OCI-M2 (cell line): Measurements from ENCODE around the gene KBTBD2.
"Not testable (repeated sequence)": the region's sequence is repeated elsewhere in the genome, so short reads cannot be mapped to it uniquely, and the experiment has no call there.

Experiments used
- DNase-seq: peaks from one replicate; lab custom pipeline; 2025; ENCODE audit not compliant: unreplicated experiment; lab: John Stamatoyannopoulos, UW

Gene KBTBD2

GRCh38 chr7:32891043-32891799, at the start of gene KBTBD2:
TSS of gene KBTBD2 (minus strand) at chr7:32891760. CDS start at chr7:32879604, 12,156 bp downstream.
- no peak for DNase-seq

GRCh38 chr7:32941181-32941580, 49.6 kb upstream of the KBTBD2 start:
- no peak for DNase-seq

GRCh38 chr7:32937344-32938174, 46.0 kb upstream of the KBTBD2 start:
- DNase-seq, result no peak

- DNase-seq, result no peak
Measured at GRCh38 chr7:32936689-32937088, 45.1 kb upstream of the KBTBD2 start.

DNA sequence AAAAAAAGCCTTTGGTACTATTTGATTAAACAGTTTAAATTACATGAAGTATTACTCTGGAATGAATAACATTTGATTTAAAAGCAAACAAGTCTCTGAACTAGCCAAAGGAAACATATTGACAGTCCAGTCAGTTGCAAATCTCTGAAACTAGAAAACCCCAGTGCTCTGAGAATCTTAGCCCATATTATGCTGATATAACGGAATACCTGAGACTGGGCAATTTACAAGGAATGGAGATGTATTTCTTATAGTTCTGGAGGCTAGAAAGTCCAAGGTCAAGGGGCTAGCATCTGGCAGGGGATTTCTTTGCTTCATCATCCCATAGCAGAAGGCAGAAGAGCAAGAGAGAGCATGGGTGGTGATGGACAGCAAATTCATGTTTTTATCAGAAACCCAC, 44.0 kb upstream of the KBTBD2 start:
- DNase-seq, result no peak

DNA sequence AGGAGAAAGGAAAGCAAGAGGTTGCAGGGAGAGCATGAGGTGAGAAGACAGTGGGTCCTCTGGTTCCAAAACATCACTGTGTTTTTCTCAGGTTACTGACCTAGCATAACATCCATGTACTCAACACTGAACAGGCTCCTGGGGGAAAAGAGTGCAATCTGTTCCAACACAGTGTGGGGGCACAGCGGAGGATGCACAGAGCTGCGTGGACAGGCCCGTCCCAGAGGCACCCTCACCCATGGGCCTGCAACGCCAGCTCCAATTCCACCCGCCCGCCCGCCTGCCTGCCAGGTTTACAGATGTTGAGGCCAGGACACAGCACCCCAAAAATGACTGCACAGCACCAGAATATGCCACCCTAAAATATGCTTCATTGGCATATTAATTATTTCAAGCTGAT, 38.8 kb upstream of the KBTBD2 start:
- no peak for DNase-seq

- no peak for DNase-seq
Measured at GRCh38 chr7:32929430-32930143, 38.0 kb upstream of the KBTBD2 start.

DNA sequence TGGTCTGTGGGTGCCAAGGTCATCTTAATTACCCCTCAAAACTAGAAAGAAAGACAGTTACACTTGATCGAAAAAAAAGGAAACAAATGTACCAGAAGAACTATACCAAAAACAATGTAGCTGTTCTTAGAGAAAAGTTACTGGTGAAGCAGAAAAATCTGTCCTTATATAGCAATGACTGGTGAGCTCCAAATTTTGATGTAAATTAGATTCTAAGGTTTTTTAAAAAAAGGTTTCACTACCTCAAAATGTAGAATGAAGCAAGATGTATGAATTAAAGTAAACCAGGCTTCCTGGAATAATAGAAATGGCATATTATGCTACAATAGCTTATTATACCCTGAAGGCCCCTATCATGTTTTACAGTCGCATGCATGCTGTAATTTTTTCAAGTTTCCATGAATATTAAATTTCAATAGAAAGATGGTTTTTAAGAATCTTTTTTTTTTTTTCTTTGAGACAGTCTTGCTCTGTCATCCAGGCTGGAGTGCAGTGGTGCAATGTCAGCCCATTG, 37.3 kb upstream of the KBTBD2 start:
- no peak for DNase-seq

DNA sequence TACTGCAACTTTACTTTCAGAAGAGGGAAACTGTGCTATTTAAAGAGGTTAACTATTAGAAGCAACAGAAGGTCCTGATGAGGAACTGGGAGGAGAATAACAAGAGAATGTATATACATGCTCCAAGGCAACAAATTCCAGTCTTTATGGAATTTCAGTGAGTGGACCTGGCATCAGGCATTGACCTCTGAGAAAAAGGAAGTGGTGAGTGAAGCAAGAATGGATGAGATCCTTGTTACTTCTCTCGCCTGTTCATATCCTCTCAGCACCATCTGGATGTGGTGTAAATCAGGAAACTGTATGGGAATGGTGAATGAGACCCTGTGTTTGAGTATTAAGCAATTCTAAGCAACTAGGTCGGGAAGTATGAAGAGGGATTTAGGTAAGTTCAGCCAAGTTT, 30.3 kb upstream of the KBTBD2 start:
- no peak for DNase-seq

DNA sequence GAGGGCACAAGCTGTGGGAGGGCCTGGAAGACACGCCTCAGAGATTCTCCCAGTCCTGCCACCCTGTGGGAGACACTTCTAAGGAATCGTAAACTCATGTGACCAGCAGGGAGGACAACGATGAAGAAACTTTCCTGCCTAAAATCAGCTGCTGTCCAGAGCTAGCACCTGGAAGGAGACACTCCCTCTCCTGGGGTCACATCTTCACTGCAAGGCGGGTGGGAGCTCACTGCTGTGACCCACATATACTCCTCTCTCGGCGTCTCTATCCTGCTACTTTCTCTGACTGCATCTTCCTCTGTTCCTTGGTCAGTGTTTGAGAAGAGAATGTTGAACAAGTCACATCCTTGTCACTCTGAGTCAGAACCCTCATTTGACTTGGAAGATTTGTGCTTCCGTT, 25.4 kb upstream of the KBTBD2 start:
- not testable (repeated sequence) for DNase-seq

- no peak for DNase-seq
Measured at GRCh38 chr7:32916006-32916405, 24.4 kb upstream of the KBTBD2 start.

GRCh38 chr7:32915041-32915536, 23.5 kb upstream of the KBTBD2 start:
- DNase-seq, result no peak

- no peak for DNase-seq
Measured at GRCh38 chr7:32914184-32914583, 22.6 kb upstream of the KBTBD2 start.

DNA sequence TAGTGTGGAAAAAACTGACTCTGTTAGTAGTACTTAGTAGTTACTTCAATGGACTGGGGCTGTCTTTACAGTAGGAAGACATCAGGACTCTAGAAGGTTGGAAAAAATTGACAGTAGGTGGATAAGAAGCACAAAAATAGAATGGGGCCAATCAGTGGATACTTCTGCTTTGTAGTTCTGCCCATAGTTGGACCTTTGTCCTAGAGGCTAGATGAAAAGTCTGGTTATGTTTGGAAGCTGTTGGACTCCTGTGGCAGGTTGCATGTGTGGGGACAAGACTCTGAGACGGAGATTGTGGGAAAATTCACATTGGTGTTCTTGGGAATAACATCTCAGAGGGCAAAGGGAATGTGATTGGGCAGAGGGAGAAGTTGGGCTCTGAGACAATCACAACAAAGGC, 18.6 kb upstream of the KBTBD2 start:
- no peak for DNase-seq

DNA sequence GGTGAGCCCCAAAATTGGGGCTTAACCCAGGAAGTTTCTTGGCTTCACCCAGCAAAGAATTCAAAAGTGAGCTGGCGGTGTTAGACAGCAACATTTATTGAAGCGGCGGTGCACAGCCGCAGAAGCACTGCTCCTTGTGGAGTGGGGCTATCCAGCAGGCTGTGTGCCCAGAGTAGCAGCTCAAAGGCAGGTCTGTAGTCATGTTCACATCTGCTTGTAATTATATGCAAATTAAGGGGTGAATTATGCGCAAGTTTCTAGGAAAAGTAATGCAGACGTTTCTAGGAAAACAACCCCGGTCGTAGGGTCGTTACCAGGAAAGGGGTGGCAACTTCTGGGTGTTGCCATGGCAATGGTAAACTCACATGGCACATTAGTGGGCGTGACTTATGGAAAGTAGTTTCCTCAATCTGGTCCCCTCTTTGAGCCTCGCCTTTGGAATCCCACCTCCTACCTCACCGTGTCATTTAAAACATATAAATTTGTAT, 13.7 kb upstream of the KBTBD2 start:
- no peak for DNase-seq

DNA sequence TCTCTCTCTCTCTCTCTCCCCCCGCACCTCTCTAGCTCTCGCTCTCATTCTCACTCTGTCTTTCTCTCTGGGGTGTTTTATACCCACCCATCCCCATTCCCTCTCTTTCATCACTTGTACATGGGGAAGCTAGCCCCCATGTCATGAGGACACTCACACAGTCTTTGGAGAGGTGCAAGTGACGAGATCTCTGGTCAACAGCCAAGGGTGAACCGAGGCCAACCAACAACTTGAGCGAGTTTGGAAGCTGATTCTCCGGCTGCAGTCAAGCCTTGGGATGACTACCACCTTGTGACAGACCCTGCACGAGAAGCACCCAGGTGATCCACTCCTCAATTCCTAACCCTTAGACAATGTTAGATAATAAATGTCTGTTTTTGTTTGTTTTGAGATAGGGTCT, 10.1 kb upstream of the KBTBD2 start:
- DNase-seq, result no peak

DNA sequence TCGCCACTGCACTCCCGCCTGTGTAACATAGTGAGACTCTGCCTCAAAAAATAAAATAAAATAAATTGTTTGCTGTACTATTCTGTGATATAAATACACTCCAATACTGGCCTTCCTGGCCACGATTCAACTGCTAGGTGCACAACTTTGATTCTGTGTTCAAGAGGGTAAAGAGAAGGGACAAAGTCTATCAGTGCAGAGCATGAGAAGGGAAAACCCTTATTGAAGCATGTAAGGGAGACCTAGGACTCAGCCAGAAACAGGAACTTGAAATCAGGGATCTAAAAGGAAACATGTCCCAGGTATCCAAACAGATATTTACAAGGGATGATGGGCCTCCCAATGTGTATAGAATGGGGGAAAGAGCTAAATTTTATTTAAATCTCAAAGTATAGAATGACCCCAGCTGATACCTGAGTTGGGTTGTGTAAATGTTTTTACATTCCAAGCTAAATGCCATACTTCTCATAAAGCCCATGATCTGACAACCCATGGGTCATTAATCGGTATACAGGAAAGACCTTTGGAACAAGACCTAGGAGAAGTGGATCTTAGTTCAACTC, 9.0 kb upstream of the KBTBD2 start:
- DNase-seq, result no peak

DNA sequence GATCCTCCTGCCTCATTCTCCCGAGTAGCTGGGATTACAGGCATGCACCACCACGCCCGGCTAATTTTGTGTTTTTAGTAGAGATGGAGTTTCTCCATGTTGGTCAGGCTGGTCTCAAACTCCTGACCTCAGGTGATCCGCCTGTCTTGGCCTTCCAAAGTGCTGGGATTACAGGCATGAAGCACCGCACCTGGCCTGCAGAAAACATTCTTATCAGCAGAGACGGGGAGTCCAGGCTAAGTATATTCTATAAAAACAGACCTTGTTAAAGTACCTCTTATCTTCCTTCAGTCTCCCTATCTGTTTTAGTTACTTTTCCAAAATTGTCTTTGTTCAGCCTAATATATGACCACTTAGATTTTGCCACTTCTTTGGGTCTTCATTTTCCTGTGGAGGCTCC, 5.8 kb upstream of the KBTBD2 start:
- DNase-seq, result not testable (repeated sequence)

- DNase-seq, result no peak
Measured at GRCh38 chr7:32896564-32897347, 5.2 kb upstream of the KBTBD2 start.

GRCh38 chr7:32894171-32894570, 2.6 kb upstream of the KBTBD2 start:
- DNase-seq, result no peak
